GM06990 (cell line): Measurements from ENCODE around the gene DHRS1.

Source experiments
- DNase-seq: peaks from one replicate; pipeline ENCODE4 v3.0.0-alpha.2; 2011; ENCODE audit not compliant: insufficient read length; ENCODE audit errors: extremely low read depth
- H3K27me3 ChIP-seq: replicated peaks from 2 replicates; pipeline ENCODE4 v1.6.0; 2011; ENCODE audit warnings: low read length; ENCODE audit not compliant: control insufficient read depth, insufficient read depth
- H3K36me3 ChIP-seq: 2 replicates; pipeline ENCODE4 v1.5.1; 2011; ENCODE audit warnings: low read length; ENCODE audit not compliant: control insufficient read depth, insufficient read depth
- H3K4me3 ChIP-seq: replicated peaks from 2 replicates; pipeline ENCODE4 v1.5.1; 2011; ENCODE audit warnings: low read depth, mild to moderate bottlenecking, control low read depth, low read length
- CTCF ChIP-seq: IDR thresholded peaks from 2 replicates; pipeline ENCODE4 v1.5.1; 2011; ENCODE audit warnings: low read length, control low read depth, mild to moderate bottlenecking, inconsistent platforms; ENCODE audit not compliant: insufficient read depth, poor library complexity, severe bottlenecking

The DHRS1 gene

GRCh38 chr14:24310265-24310645 is 10.7 kb upstream of the DHRS1 start:
- Histone ChIP-seq H3K4me3 (peak overlapping the region; percentile 63), H3K36me3 (peaks cover 18% of the 10 kb centered on the region), H3K27me3 (no peaks in the 10 kb centered on the region)
- DNase-seq = no peak
- no peak for TF ChIP-seq CTCF

- peaks cover 20% of the 10 kb centered on the region for H3K36me3 ChIP-seq
- no peak for TF ChIP-seq CTCF
- no peak for DNase-seq
- no peaks in the 10 kb centered on the region for H3K27me3 ChIP-seq
- H3K4me3 ChIP-seq = peak within 1 kb of the TSS; percentile 63
These were observed 10.1 kb upstream of the DHRS1 start, which contains the start of gene LTB4R2 for GRCh38 chr14:24309538-24310264. LTB4R2 (plus strand) TSS chr14:24310140; CDS start chr14:24310665, 525 bp downstream.

- Histone ChIP-seq H3K4me3 (no peak overlapping the region), H3K27me3 (no peaks in the 10 kb centered on the region), H3K36me3 (peaks cover 31% of the 10 kb centered on the region)
- TF ChIP-seq CTCF = no peak
- no peak for DNase-seq
These were observed 9.0 kb upstream of the DHRS1 start for GRCh38 chr14:24308342-24309124.

- Histone ChIP-seq H3K27me3 (no peaks in the 10 kb centered on the region), H3K36me3 (peaks cover 34% of the 10 kb centered on the region), H3K4me3 (no peak within 1 kb of the TSS)
- TF ChIP-seq CTCF = peak; percentile 97
- no peak for DNase-seq
These were observed 8.2 kb upstream of the DHRS1 start, which contains the start of gene CIDEB for GRCh38 chr14:24307575-24308341. CIDEB (minus strand) TSS chr14:24307977; CDS start chr14:24307858, 119 bp downstream.

GRCh38 chr14:24307156-24307574 is 7.6 kb upstream of the DHRS1 start:
- no peak for TF ChIP-seq CTCF
- Histone ChIP-seq H3K4me3 (no peak overlapping the region), H3K36me3 (peaks cover 39% of the 10 kb centered on the region), H3K27me3 (no peaks in the 10 kb centered on the region)
- no peak for DNase-seq
